ENCODE data around the gene HOXA13.

DNA sequence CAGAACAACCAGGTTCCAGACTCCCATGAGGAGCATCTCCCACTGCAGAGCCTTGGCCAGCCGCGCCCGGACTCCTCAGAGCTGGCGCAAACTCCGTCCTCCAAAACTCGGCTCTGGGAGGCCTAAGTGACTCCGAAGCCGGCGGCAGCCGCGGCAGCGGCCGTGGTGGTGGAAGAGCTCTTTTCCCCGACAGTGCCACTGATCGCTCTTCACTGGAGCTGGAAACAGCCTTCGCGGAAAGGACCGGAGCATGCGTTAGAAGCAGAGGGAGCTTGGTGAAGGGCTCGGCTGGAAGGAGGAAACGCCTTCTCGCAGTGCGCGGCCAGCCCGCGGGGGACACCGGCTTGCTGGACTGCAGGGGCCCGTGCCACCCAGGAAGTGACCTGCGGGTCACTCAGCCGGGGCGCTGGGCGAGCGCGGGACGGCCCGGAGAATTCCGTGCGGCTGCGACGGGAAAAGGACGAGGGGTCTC is 5.0 kb upstream of the HOXA13 start:
- TF ChIP-seq, protein P1, sequence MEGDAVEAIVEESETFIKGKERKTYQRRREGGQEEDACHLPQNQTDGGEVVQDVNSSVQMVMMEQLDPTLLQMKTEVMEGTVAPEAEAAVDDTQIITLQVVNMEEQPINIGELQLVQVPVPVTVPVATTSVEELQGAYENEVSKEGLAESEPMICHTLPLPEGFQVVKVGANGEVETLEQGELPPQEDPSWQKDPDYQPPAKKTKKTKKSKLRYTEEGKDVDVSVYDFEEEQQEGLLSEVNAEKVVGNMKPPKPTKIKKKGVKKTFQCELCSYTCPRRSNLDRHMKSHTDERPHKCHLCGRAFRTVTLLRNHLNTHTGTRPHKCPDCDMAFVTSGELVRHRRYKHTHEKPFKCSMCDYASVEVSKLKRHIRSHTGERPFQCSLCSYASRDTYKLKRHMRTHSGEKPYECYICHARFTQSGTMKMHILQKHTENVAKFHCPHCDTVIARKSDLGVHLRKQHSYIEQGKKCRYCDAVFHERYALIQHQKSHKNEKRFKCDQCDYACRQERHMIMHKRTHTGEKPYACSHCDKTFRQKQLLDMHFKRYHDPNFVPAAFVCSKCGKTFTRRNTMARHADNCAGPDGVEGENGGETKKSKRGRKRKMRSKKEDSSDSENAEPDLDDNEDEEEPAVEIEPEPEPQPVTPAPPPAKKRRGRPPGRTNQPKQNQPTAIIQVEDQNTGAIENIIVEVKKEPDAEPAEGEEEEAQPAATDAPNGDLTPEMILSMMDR (conservative IDR thresholded peaks at IDR 0.05; ENCODE audit: low read length): no peak
- no peak for TF ChIP-seq EZH2phosphoT487 (IDR thresholded peaks at IDR 0.05; ENCODE audit: borderline replicate concordance, low read depth, low read length)

Measured in OCI-LY7 (cell line).